HG02623 (cell line): ENCODE data around the gene NAALADL2.

Experiments used
- ATAC-seq: cut with Tn5 transposase; IDR thresholded peaks from one replicate; pipeline ENCODE4 v1.9.1; 2021; ENCODE audit warnings: moderate library complexity; ENCODE audit not compliant: unreplicated experiment

The NAALADL2 gene

GRCh38 chr3:174959556-174960065, 100.5 kb downstream of the NAALADL2 start:
- ATAC-seq = no peak

GRCh38 chr3:174960898-174961297, 101.8 kb downstream of the NAALADL2 start:
- no peak for ATAC-seq

- ATAC-seq = no peak
Observed at GRCh38 chr3:174973465-174973864, 114.3 kb downstream of the NAALADL2 start.

- ATAC-seq = no peak
Observed at GRCh38 chr3:174986685-174987084, 127.6 kb downstream of the NAALADL2 start.

GRCh38 chr3:175001091-175001490, 142.0 kb downstream of the NAALADL2 start:
- no peak for ATAC-seq

GRCh38 chr3:175002732-175003143, 143.6 kb downstream of the NAALADL2 start:
- no peak for ATAC-seq

GRCh38 chr3:175003590-175003989, 144.5 kb downstream of the NAALADL2 start:
- no peak for ATAC-seq

GRCh38 chr3:175005193-175005592, 146.1 kb downstream of the NAALADL2 start:
- ATAC-seq = no peak

- no peak for ATAC-seq
Observed at GRCh38 chr3:175005881-175006280, 146.7 kb downstream of the NAALADL2 start.

GRCh38 chr3:175007306-175007705, 148.2 kb downstream of the NAALADL2 start:
- ATAC-seq = no peak

- ATAC-seq = no peak
Observed at GRCh38 chr3:175009295-175009694, 150.2 kb downstream of the NAALADL2 start.

GRCh38 chr3:175015056-175015635, 156.0 kb downstream of the NAALADL2 start:
- ATAC-seq = no peak

GRCh38 chr3:175018946-175019727, 160.0 kb downstream of the NAALADL2 start:
- no peak for ATAC-seq

- no peak for ATAC-seq
Observed at GRCh38 chr3:175020101-175020500, 161.0 kb downstream of the NAALADL2 start.

- no peak for ATAC-seq
Observed at GRCh38 chr3:175029828-175030227, 170.7 kb downstream of the NAALADL2 start.

- no peak for ATAC-seq
Observed at GRCh38 chr3:175039875-175040274, 180.7 kb downstream of the NAALADL2 start.

- no peak for ATAC-seq
Observed at GRCh38 chr3:175041369-175041768, 182.2 kb downstream of the NAALADL2 start.

GRCh38 chr3:175046601-175047000, 187.5 kb downstream of the NAALADL2 start:
- no peak for ATAC-seq

- ATAC-seq = no peak
Observed at GRCh38 chr3:175047786-175048185, 188.7 kb downstream of the NAALADL2 start.

GRCh38 chr3:175057401-175057800, 198.3 kb downstream of the NAALADL2 start:
- ATAC-seq = no peak

- ATAC-seq = no peak
Observed at GRCh38 chr3:175059788-175060187, 200.7 kb downstream of the NAALADL2 start.

GRCh38 chr3:175065497-175065896, 206.4 kb downstream of the NAALADL2 start:
- no peak for ATAC-seq
